ENCODE data around the gene ITIH5. TPM values are rescaled to one million over a fixed set of nuclear protein-coding genes. Genes with fewer than 3 reads are reported as not detected.

The ITIH5 gene
- total RNA-seq, 6 experiments from 2014 or later = 0.20 to 0.62 (median 0.48) TPM

DNA sequence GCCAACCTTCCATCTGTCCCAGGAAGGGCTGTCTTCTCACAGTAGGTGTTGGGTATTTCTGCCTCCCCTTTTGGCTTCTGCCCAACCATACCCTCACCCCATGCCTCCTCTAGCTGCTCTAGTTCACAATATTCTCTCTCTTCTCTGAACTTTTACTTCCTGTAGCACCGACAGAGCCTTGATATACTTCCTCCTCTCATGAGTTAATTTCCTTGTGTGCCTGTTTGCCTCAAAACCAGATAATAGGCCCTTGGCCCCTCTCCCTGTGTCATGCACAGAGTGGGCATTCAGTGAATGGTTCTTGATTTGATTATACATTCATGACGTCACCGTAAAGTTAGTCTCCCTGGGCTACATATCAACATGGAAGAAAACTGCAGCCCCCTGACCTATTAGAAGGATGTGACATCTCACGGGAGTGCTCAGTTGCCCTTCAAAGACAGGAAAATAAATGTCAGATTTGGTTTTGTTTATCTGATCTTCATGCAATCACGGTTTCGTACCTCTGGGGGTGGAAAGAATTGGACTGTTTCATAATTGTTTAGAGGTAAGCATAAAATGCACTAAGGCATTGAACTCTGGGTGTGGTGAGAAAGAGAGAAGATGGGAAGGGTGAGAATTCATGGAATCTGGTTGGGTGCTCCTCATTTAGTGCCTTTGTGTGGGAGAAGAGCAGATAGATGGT lies 127.7 kb downstream of the ITIH5 start:
- Histone ChIP-seq H3K9me3 (no peaks in the 10 kb centered on the region), H3K27me3 (no peaks in the 10 kb centered on the region), H3K27ac (no peak overlapping the region), H3K36me3 (no peaks in the 10 kb centered on the region), H3K4me3 (no peak overlapping the region), H3K4me1 (peaks cover 0 to 4% (median 0%) of the 10 kb centered on the region in 4 donors)
- DNase-seq (no peak), ATAC-seq (no peak)
- intact Hi-C loops (cut with DNase I) = loop anchor here in 1 of 2 donors (10.0 kb wide), 1 partner anchor 136 kb away; no protein-coding TSS in a partner anchor
- no peak for TF ChIP-seq POLR2A (IDR thresholded peaks at IDR 0.05)
- TF ChIP-seq, protein P1, sequence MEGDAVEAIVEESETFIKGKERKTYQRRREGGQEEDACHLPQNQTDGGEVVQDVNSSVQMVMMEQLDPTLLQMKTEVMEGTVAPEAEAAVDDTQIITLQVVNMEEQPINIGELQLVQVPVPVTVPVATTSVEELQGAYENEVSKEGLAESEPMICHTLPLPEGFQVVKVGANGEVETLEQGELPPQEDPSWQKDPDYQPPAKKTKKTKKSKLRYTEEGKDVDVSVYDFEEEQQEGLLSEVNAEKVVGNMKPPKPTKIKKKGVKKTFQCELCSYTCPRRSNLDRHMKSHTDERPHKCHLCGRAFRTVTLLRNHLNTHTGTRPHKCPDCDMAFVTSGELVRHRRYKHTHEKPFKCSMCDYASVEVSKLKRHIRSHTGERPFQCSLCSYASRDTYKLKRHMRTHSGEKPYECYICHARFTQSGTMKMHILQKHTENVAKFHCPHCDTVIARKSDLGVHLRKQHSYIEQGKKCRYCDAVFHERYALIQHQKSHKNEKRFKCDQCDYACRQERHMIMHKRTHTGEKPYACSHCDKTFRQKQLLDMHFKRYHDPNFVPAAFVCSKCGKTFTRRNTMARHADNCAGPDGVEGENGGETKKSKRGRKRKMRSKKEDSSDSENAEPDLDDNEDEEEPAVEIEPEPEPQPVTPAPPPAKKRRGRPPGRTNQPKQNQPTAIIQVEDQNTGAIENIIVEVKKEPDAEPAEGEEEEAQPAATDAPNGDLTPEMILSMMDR (IDR thresholded peaks at IDR 0.05) = no peak
- WGBS (ENCODE audit: insufficient coverage, low coverage, low lambda C conversion rate, missing lambda C conversion rate) = 52% methylated on average over 6 of the region's 6 CpGs

DNA sequence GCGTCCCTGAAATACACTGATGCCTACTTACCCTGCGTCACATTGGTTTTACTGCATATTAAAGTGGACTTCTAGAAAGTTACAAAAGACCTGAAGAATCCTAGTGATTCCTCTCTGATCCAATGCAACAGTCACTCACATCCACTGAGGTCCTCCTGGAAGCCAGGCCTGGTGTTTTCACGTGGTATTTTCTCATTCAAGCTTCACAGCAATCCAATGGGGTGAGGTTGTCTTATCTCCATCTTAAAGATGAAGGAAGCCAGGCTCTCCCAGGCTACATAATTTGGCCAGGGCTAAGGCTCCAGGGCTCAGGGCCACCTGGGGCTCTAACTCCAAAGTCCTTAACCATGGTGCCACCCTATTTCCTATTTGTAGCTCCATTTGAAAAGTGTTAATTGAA lies 129.6 kb downstream of the ITIH5 start:
- H3K9me3 ChIP-seq = no peaks in the 10 kb centered on the region
- intact Hi-C loops (cut with DNase I) = loop anchor here in 1 of 2 donors (10.0 kb wide), 1 partner anchor 138 kb away; no protein-coding TSS in a partner anchor
- WGBS (ENCODE audit: insufficient coverage, low coverage, low lambda C conversion rate, missing lambda C conversion rate) = 47% methylated on average over 3 of the region's 3 CpGs

DNA sequence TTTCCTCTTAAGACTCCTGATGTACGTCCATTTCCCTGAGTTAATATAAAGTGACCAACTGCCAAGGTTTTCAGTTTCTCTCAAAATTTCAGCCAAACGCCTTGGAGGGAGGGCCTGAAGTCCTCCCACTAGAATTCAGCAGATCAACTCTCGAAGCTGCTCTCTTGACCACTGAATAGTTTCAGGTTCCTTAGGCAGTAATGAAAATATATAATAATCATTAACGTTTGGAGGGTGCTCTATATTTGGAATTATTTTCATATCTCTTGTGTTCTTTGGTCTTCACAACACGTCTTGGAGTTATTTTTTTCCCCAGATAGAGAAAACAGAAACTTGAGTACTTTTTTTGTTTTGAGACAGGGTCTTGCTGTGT lies 132.3 kb downstream of the ITIH5 start:
- Histone ChIP-seq H3K9me3 (no peaks in the 10 kb centered on the region), H3K27me3 (no peaks in the 10 kb centered on the region), H3K36me3 (no peaks in the 10 kb centered on the region), H3K4me3 (no peak overlapping the region), H3K4me1 (no peaks in the 10 kb centered on the region), H3K27ac (no peak overlapping the region)
- WGBS (ENCODE audit: insufficient coverage, low coverage, low lambda C conversion rate, missing lambda C conversion rate) = 51% methylated on average over 5 of the region's 5 CpGs
- intact Hi-C loops (cut with DNase I) = loop anchor here in 1 of 2 donors (10.0 kb wide), 1 partner anchor 140 kb away; no protein-coding TSS in a partner anchor
- no peak for DNase-seq
- ATAC-seq = no peak
- TF ChIP-seq, protein P1 (IDR thresholded peaks at IDR 0.05) = no peak
- no peak for TF ChIP-seq POLR2A (IDR thresholded peaks at IDR 0.05)

More for the DNA sequence above, 129.6 kb downstream of the ITIH5 start:
- no peak for TF ChIP-seq POLR2A (IDR thresholded peaks at IDR 0.05)
- TF ChIP-seq, protein P1 (IDR thresholded peaks at IDR 0.05) = no peak
- Histone ChIP-seq H3K27me3 (no peaks in the 10 kb centered on the region), H3K4me3 (no peak overlapping the region), H3K27ac (no peak overlapping the region), H3K4me1 (peaks cover 0 to 3% (median 0%) of the 10 kb centered on the region in 4 donors), H3K36me3 (no peaks in the 10 kb centered on the region)
- DNase-seq = no peak
- ATAC-seq = no peak

DNA sequence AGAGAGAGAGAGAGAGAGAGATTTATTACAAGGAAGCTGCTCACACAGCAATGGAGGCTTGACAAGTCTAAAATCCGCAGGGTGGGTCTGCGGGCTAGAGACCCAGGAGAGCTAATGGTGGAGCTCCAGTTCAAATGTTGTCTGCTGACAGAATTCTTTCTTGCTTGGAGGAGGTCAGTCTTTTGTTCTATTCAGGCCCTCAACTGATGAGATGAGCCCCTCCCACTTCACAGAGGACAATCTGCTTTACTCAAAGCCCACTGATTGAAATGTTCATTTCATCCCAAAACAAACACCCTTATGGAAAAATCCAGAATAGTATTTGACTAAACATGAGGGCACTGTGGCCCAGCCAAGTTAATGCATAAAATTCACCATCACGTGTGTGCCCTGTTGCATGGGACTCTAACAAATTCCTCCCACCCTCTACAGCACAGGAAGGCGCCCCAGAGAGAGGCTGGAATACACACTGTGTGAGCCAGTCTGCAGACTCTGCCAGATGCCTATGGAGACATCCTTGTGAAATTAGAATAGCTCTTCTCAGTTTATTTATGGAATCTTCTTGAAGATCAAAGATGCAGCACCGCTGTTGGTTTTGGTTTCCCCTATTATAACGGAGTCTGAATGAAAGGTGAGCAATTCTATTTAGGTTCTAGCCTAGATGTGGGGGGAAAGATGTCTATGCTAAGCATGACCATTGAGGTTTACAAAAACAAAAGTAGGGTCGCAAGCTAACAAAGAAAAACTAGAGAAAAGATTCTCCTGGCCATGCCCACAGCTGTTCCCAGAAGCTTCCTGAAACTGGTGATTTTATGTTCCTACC lies 132.9 kb downstream of the ITIH5 start:
- H3K4me3 ChIP-seq = no peak overlapping the region
- no peaks in the 10 kb centered on the region for H3K27me3 ChIP-seq
- TF ChIP-seq POLR2A (IDR thresholded peaks at IDR 0.05) = no peak
- TF ChIP-seq, protein P1 (IDR thresholded peaks at IDR 0.05) = no peak
- ATAC-seq = no peak
- intact Hi-C loops (cut with DNase I) = loop anchor here in 1 of 2 donors (10.0 kb wide), 1 partner anchor 141 kb away; no protein-coding TSS in a partner anchor
- no peak for DNase-seq
- H3K4me1 ChIP-seq = no peaks in the 10 kb centered on the region
- H3K9me3 ChIP-seq = no peaks in the 10 kb centered on the region
- no peak overlapping the region for H3K27ac ChIP-seq
- H3K36me3 ChIP-seq = no peaks in the 10 kb centered on the region
- 73% methylated on average over 6 of the region's 7 CpGs for WGBS (ENCODE audit: insufficient coverage, low coverage, low lambda C conversion rate, missing lambda C conversion rate)
